SH-SY5Y (cell line): Measurements from ENCODE around the gene HDGF.

Source experiments
- GATA2 ChIP-seq: IDR thresholded peaks from 2 replicates; pipeline ENCODE4 v1.6.1; 2011; ENCODE audit warnings: mild to moderate bottlenecking, low read depth, low read length
- GATA3 ChIP-seq: IDR thresholded peaks from 2 replicates; pipeline ENCODE4 v1.6.1; 2011; ENCODE audit warnings: low read depth, mild to moderate bottlenecking, low read length, moderate library complexity

Gene HDGF

DNA sequence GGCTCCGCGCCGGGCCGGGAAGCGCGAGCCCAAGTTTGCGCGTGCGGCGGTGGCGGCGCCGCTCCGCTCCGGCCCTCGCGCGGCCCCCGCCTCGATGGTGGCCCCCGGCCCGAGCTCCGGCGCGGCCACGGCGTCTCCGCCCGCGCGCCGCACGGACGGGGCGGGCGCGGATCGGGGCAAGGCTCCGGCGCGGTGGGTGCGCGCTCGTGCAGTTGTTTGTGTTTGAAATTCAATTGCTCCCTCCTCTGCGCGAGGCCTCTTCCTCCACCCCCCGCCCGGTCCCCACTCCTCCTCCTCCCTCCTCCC is at the start of gene HDGF:
HDGF (minus strand) TSS at position 225 of the 306 bp plus-strand sequence. CDS start 246 bp downstream, outside the sequence.
- TF ChIP-seq GATA3 = no peak
- no peak for TF ChIP-seq GATA2

- TF ChIP-seq GATA3 (peak; percentile 99), GATA2 (peak; percentile 100)
Observed at GRCh38 chr1:156797212-156797871, 45.9 kb upstream of the HDGF start.

DNA sequence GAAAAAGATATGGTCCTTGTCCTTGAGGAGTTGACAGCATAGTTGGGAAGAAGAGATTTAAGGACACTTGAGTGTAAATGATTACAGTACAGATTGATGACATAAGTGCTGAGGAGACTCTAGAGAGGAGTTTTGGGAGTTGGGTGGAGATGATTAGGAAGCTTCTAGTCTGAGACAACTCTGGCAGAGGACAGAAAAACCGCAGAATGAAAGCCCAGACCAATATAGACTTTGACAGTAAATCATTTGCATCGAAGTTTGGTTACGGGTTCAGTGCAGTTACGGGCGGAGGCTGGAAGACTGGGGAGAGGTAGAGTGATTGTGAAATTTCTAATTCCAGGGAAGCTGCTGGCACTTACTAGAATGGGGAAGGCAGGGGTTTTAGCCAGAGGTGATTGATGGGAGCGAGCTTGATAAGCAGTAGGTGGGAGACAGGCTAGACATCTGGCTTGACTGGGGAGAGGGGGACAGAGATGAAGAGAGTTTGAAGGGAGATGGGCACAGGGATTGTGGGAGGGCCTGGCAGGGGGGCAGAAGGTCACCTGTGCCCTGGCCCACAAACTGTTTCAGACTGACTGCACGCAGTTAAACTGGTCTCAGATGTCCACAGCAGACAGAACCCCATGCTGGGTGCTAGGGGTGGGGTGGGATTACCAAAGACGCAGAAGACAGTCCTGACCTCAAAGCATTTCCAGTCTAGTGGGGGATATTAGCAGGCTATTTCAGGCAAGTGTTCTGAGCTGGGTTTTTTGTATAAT is 45.0 kb upstream of the HDGF start:
- TF ChIP-seq GATA3 = no peak
- no peak for TF ChIP-seq GATA2

DNA sequence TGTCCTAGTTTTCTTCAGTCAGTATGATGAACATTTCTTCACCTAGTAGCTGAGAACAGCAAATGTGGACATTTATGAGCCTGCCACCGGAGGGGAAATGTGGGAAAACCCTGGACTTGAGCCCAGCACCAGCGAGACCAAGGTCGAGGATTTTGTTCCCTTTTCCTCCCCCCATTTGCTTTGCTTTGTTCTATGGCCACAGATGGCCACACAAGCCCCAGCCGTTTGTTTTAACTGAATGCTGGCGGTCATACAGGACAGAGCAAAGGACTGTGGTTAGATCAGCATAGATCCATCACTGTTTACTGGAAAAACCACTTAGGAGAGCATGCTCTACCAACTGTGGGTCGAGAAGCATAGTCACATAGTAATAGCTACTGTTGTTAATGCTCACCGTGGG is 44.3 kb upstream of the HDGF start:
- TF ChIP-seq GATA2 (no peak), GATA3 (no peak)

DNA sequence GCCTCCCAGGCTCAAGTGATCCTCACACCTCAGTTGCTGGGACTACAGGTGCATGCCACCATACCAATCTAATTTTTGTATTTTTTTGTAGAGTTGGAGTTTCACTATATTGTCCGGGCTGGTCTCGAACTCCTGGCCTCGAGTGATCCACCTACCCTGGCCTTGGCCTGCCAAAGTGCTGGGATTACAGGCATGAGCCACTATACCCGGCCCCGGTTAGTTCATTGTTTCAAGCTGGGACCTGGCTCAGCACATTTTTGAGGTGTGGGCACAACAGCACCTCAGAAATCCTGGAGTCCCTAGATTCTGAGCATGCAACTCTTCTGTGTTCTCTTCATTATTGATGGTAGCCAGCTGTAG is 43.9 kb upstream of the HDGF start:
- no peak for TF ChIP-seq GATA3
- TF ChIP-seq GATA2 = no peak

DNA sequence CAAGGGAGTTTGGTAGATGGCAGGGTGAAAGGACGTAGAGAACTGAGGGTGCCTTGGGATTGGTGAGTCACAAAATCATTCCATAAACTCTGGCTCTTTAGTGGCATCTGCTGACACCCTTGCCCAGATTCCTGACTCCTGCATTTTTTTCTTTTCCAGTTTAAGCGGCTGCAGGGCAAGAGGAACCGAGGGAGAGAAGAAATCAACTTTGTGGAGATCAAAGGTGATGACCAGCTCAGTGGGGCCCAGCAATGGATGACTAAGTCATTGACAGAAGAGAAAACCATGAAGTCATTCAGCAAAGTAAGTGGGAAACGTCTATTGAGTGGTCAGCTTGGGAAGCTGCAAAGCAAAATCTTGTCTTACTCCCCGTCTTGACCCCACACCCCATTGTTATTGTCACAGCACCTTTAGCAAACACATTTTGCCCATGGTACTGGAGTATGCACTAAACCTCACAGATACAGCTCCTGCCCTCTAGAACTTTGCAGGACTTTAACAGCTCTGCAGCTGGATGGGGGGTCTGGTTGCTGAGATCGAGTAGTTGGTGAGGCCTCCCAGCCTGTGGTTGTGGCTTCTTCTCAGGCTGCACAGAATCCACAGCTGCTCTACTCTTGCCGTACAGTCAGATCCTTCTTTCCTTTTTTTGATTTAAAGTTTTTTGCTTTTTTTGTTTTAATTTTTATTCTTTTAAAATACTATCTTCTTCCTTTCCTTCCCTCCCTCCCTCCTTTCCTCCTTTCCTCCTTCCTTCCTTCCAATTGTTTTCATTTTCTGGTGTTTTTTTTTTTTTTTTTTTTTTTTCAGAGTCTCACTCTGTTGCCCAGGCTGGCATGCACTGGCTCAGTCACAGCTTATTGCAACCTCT is 43.3 kb upstream of the HDGF start:
- TF ChIP-seq GATA2 (no peak), GATA3 (no peak)

DNA sequence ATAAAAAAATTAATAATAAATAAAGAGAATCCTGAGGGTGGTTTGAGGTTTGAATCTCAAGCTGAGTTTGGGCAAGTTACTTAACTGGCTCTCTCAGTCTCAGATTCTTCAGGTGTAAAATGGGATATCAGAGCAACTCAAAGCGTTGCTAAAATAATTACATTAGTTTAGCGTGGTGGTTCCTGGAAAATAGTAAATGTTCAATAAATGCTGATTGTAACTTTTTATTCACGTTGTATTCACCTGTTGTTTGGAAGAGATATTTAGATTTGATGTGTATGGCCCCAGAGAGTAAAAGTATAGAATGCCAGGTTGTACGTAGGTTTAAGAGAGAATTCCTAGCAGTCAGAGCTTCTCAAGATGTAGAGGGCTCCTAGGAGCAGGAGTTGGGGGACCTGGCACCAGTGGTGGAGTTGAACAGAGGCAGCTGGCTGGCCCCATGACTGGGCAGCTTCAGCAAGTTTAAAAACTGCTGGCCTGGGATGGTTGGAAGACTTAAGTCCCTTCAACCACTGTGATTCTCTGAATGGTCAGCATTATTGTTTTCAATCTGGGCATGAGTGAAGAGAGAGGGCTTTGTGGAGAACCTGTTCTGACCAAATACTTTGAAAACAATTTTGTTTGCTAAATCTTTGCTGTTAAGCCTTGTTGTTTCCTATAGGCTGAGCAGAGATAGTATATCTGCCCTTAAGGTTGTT is 38.3 kb upstream of the HDGF start:
- TF ChIP-seq GATA3 (no peak), GATA2 (no peak)

GRCh38 chr1:156788136-156788535 is 36.7 kb upstream of the HDGF start:
- TF ChIP-seq GATA3 (no peak), GATA2 (no peak)

GRCh38 chr1:156786640-156787039 is 35.2 kb upstream of the HDGF start:
- no peak for TF ChIP-seq GATA2
- TF ChIP-seq GATA3 = no peak

- TF ChIP-seq GATA2 (no peak), GATA3 (no peak)
Observed at GRCh38 chr1:156785458-156785857, 34.0 kb upstream of the HDGF start.

GRCh38 chr1:156781585-156782186 is 30.2 kb upstream of the HDGF start:
- TF ChIP-seq GATA3 = no peak
- TF ChIP-seq GATA2 = no peak

DNA sequence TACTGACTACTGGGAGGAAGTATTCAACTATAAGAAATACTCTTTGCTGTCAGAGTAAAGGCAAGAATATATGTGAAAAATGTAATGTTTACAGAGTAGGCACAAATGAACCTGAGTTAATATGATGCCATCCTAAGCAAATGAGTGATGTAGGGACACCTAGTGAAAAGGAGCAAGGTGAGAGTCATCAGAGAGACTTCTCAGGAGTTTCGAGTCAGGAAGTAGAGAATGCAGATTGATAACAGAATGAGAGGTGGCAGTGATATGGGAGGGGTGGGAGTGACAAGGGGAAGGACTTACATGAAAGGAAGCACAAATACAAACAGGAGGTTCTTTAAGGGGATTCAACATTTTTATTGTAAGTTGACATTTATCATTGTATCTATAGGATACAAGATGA is 26.1 kb upstream of the HDGF start:
- TF ChIP-seq GATA3 (no peak), GATA2 (no peak)

DNA sequence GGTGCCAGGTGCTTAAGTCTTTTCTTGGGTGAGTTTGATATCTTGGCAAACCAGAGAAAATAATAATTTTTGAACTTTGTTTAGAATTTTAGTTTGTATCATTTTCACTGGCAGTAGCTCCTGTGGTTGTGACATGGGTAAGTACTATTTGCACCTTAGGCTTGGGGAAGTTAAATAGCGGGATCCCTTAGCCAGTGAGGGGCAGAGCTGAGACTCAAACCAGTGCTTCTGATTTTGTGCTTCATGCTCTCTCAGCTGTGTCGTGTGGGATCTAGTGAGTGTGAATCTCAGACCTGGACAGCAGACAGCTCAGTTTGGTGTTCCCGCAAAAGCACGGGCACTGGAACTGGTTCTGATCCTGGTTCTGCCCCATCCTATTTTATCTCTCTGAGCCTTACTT is 25.5 kb upstream of the HDGF start:
- TF ChIP-seq GATA2 = no peak
- no peak for TF ChIP-seq GATA3

- TF ChIP-seq GATA2 (no peak), GATA3 (no peak)
Observed at GRCh38 chr1:156775799-156776198, 24.3 kb upstream of the HDGF start.
